CD4-positive, alpha-beta T cell (primary cell): ENCODE measurements around the gene NEGR1. TPM values are rescaled to one million over a fixed set of nuclear protein-coding genes. Genes with fewer than 3 reads are reported as not detected.

ENCODE experiments used
- ATAC-seq: fragments of 200-7000 bp; cut with Tn5 transposase; one replicate; pipeline ENCODE4 v1.10.0; 2022; ENCODE audit warnings: mild to moderate bottlenecking; ENCODE audit not compliant: poor library complexity
- CTCF ChIA-PET: fragments of 350-600 bp; sonication (Branson Sonifier 250); formaldehyde crosslinking; loops from one replicate; lab custom pipeline; 2021; ENCODE audit warnings: antibody characterized with exemption, inconsistent platforms; lab: Charles Lee
- POLR2A ChIA-PET: fragments of 350-600 bp; sonication (Branson Sonifier 250); formaldehyde crosslinking; loops from one replicate; lab custom pipeline; 2021; ENCODE audit warnings: antibody characterized with exemption, inconsistent platforms; lab: Charles Lee
- DNase-seq, 14 experiments: peaks; one replicate each; pipeline ENCODE4 v3.0.0-alpha.2; 2013 to 2020; ENCODE audit warnings: mixed read lengths in 2 of 14
- H3K27ac ChIP-seq, 2 donors: one replicate each; pipeline versions ENCODE4 v1.5.1 to v1.7.0; 2013; ENCODE audit warnings: low read length in 2 of 2, low read depth in 1 of 2, mild to moderate bottlenecking in 1 of 2
- H3K27me3 ChIP-seq, 2 experiments: 1 replicate in 1 of 2; 2 replicates in 1 of 2; pipeline versions ENCODE4 v1.6.1 to v1.7.0; 2013; ENCODE audit warnings: low read length in 2 of 2, control low read depth in 1 of 2, mild to moderate bottlenecking in 1 of 2, moderate library complexity in 1 of 2; ENCODE audit not compliant: insufficient read depth in 2 of 2, control insufficient read depth in 1 of 2
- H3K36me3 ChIP-seq: one replicate; pipeline ENCODE4 v1.6.1; 2013; ENCODE audit warnings: low read length, control low read depth; ENCODE audit not compliant: insufficient read depth
- H3K4me1 ChIP-seq: one replicate; pipeline ENCODE4 v1.6.1; 2013; ENCODE audit warnings: low read length, control low read depth; ENCODE audit not compliant: insufficient read depth
- H3K4me3 ChIP-seq: one replicate; pipeline ENCODE4 v1.5.1; 2013; ENCODE audit warnings: mild to moderate bottlenecking, low read length, moderate library complexity
- H3K9me3 ChIP-seq, 2 experiments: 1 replicate in 1 of 2; 2 replicates in 1 of 2; pipeline versions ENCODE4 v1.6.1 to v1.7.0; 2013; ENCODE audit warnings: low read length in 2 of 2, mild to moderate bottlenecking in 2 of 2, control low read depth in 1 of 2, moderate library complexity in 1 of 2; ENCODE audit not compliant: control insufficient read depth in 1 of 2, insufficient read depth in 1 of 2
- H3K27ac Mint-ChIP-seq: one replicate; pipeline ENCODE4 v1.8.0; 2020; ENCODE audit warnings: mixed read lengths
- H3K27me3 Mint-ChIP-seq: one replicate; pipeline ENCODE4 v1.8.0; 2021; ENCODE audit warnings: mixed read lengths
- H3K36me3 Mint-ChIP-seq: one replicate; pipeline ENCODE4 v1.8.0; 2021; ENCODE audit warnings: low read depth, mixed read lengths
- H3K4me1 Mint-ChIP-seq: one replicate; pipeline ENCODE4 v1.8.0; 2021; ENCODE audit warnings: low read depth, mixed read lengths
- H3K4me3 Mint-ChIP-seq: one replicate; pipeline ENCODE4 v1.8.0; 2020; ENCODE audit warnings: mild to moderate bottlenecking, mixed read lengths
- H3K9me3 Mint-ChIP-seq: one replicate; pipeline ENCODE4 v1.8.0; 2020; ENCODE audit warnings: mixed read lengths
- CTCF ChIP-seq: fragments of 200-600 bp; IDR thresholded peaks from one replicate; pipeline ENCODE4 v1.8.0; 2022; ENCODE audit warnings: antibody characterized with exemption, mild to moderate bottlenecking
- intact Hi-C, 2 experiments: fragments of 100-400 bp; cut with DNase I in 1 of 2; cut with micrococcal nuclease in 1 of 2; formaldehyde crosslinking; loops; one replicate each; pipeline versions ENCODE4 v1.15.1 to v1.9.0; 2023 to 2025; cut with DNase I, micrococcal nuclease
- total RNA-seq, 174 experiments: library from RNA in 2 of 174; stranded (reverse) in 2 of 174; gene quantifications; one replicate each; pipeline ENCODE4 v1.2.3 and lab custom pipeline; 2021 to 2026

Gene NEGR1
- total RNA-seq, 2 experiments from 2014 or later, result 0.03 TPM

- H3K27ac Mint-ChIP-seq, result no peak overlapping the region
- TF ChIP-seq CTCF, result no peak
- intact Hi-C loops, result no loop called here
- ChIA-PET POLR2A (no interaction called here), CTCF (no interaction called here)
- peaks cover 2% of the 10 kb centered on the region for H3K9me3 Mint-ChIP-seq
- no peaks in the 10 kb centered on the region for H3K27me3 ChIP-seq
- no peaks in the 10 kb centered on the region for H3K36me3 Mint-ChIP-seq
- H3K36me3 ChIP-seq, result no peaks in the 10 kb centered on the region
- H3K4me3 ChIP-seq, result no peak overlapping the region
- ATAC-seq (no peak), DNase-seq (no peak)
- no peaks in the 10 kb centered on the region for H3K4me1 Mint-ChIP-seq
- H3K9me3 ChIP-seq, result no peaks in the 10 kb centered on the region
- no peak overlapping the region for H3K4me3 Mint-ChIP-seq
- no peaks in the 10 kb centered on the region for H3K4me1 ChIP-seq
- no peaks in the 10 kb centered on the region for H3K27me3 Mint-ChIP-seq
- no peak overlapping the region for H3K27ac ChIP-seq
Observed at GRCh38 chr1:71721532-71721931, 560.8 kb downstream of the NEGR1 start.

GRCh38 chr1:71719330-71719729 lies 563.0 kb downstream of the NEGR1 start:
- DNase-seq (no peak), ATAC-seq (no peak)
- ChIA-PET CTCF (no interaction called here), POLR2A (no interaction called here)
- Histone ChIP-seq H3K27ac (no peak overlapping the region), H3K27me3 (no peaks in the 10 kb centered on the region), H3K4me3 (no peak overlapping the region), H3K4me1 (no peaks in the 10 kb centered on the region), H3K36me3 (no peaks in the 10 kb centered on the region), H3K9me3 (peaks cover 0 to 9% of the 10 kb centered on the region in 2 experiments)
- no peak overlapping the region for H3K27ac Mint-ChIP-seq
- no peaks in the 10 kb centered on the region for H3K36me3 Mint-ChIP-seq
- H3K4me3 Mint-ChIP-seq, result no peak overlapping the region
- no peaks in the 10 kb centered on the region for H3K4me1 Mint-ChIP-seq
- no peak for TF ChIP-seq CTCF
- intact Hi-C loops, result no loop called here
- H3K27me3 Mint-ChIP-seq, result no peaks in the 10 kb centered on the region
- peaks cover 5% of the 10 kb centered on the region for H3K9me3 Mint-ChIP-seq

GRCh38 chr1:71717186-71717585 lies 565.2 kb downstream of the NEGR1 start:
- H3K27me3 ChIP-seq, result no peaks in the 10 kb centered on the region
- no peak overlapping the region for H3K4me3 ChIP-seq
- no peaks in the 10 kb centered on the region for H3K4me1 ChIP-seq
- Mint-ChIP-seq H3K27ac (no peak overlapping the region), H3K9me3 (peaks cover 5% of the 10 kb centered on the region), H3K4me3 (no peak overlapping the region), H3K4me1 (no peaks in the 10 kb centered on the region), H3K36me3 (no peaks in the 10 kb centered on the region), H3K27me3 (no peaks in the 10 kb centered on the region)
- no peak for TF ChIP-seq CTCF
- ATAC-seq (no peak), DNase-seq (no peak)
- H3K36me3 ChIP-seq, result no peaks in the 10 kb centered on the region
- H3K9me3 ChIP-seq, result peaks cover 0 to 9% of the 10 kb centered on the region in 2 experiments
- intact Hi-C loops, result no loop called here
- ChIA-PET CTCF (no interaction called here), POLR2A (no interaction called here)
- no peak overlapping the region for H3K27ac ChIP-seq
